ENCODE data around the gene AFAP1L1.

Gene AFAP1L1

DNA sequence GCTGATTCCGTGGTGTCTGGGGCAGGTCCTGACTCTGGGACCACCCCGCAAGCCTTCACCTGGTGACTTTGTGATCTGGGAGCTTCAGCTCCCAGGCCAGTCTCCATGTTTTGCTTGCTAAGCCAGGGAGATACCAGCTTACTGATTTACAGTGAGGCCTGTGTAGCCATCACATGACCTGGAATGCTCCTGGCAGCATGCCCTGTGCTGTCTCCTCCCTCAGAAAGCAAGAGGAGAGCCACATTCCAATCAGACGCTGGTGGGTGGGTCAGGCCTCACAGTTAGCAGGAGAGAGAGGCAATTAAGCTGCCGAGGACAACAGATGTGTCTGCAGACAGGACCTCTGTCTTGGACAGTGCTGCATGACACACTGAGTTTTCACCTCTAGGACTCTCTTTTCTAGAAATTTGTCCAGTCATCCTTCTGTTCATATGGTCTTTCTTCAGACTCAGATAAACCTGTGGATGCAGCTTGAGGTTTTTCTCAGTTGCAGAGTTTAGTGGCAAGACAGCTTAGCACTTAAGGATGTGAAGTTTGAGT is 49.2 kb downstream of the AFAP1L1 start (continued):
- TF ChIP-seq, protein P1, sequence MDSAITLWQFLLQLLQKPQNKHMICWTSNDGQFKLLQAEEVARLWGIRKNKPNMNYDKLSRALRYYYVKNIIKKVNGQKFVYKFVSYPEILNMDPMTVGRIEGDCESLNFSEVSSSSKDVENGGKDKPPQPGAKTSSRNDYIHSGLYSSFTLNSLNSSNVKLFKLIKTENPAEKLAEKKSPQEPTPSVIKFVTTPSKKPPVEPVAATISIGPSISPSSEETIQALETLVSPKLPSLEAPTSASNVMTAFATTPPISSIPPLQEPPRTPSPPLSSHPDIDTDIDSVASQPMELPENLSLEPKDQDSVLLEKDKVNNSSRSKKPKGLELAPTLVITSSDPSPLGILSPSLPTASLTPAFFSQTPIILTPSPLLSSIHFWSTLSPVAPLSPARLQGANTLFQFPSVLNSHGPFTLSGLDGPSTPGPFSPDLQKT (IDR thresholded peaks at IDR 0.05; ENCODE audit: borderline replicate concordance, low read depth, low read length) = no peak
- TF ChIP-seq ZNF777 (tag by site-specific recombination; IDR thresholded peaks at IDR 0.05; ENCODE audit: borderline replicate concordance) (no peak), ZNF366 (tag by site-specific recombination; conservative IDR thresholded peaks at IDR 0.05) (peak; percentile 81), ZSCAN30 (tag by site-specific recombination; IDR thresholded peaks at IDR 0.05) (no peak), ZNF596 (tag by site-specific recombination; IDR thresholded peaks at IDR 0.05) (peak; percentile 43; the same call in 1 of the 2 replicates), ZBTB1 (tag by site-specific recombination; IDR thresholded peaks at IDR 0.05) (no peak), ZNF624 (tag by site-specific recombination; IDR thresholded peaks at IDR 0.05) (no peak), ZNF2 (tag by site-specific recombination; IDR thresholded peaks at IDR 0.05) (0 out of 2 replicates have a peak, but pooled peaks have one; percentile 30), EGR2 (tag by site-specific recombination; IDR thresholded peaks at IDR 0.05; ENCODE audit: low read depth) (peak; percentile 43; the same call in 1 of the 2 replicates), ZNF560 (tag by site-specific recombination; IDR thresholded peaks at IDR 0.05; ENCODE audit: borderline replicate concordance) (no peak), ZNF707 (tag by site-specific recombination; IDR thresholded peaks at IDR 0.05) (no peak), ZBTB17 (tag by site-specific recombination; IDR thresholded peaks at IDR 0.05) (peak; percentile 83), ZNF394 (tag by site-specific recombination; IDR thresholded peaks at IDR 0.05; ENCODE audit: borderline replicate concordance) (no peak), ZNF121 (tag by site-specific recombination; IDR thresholded peaks at IDR 0.05) (peak; percentile 90), ZNF324 (tag by site-specific recombination; IDR thresholded peaks at IDR 0.05) (no peak), ZNF830 (tag by site-specific recombination; IDR thresholded peaks at IDR 0.05; ENCODE audit: low read depth) (no peak), ZNF768 (tag by site-specific recombination; IDR thresholded peaks at IDR 0.05) (no peak), ZFP69B (tag by site-specific recombination; IDR thresholded peaks at IDR 0.05) (no peak), ZNF426 (tag by site-specific recombination; IDR thresholded peaks at IDR 0.05) (no peak), ZNF555 (tag by site-specific recombination; conservative IDR thresholded peaks at IDR 0.05) (no peak), SALL2 (tag by site-specific recombination; IDR thresholded peaks at IDR 0.05; ENCODE audit: borderline replicate concordance) (no peak)
- TF ChIP-seq, protein P2, sequence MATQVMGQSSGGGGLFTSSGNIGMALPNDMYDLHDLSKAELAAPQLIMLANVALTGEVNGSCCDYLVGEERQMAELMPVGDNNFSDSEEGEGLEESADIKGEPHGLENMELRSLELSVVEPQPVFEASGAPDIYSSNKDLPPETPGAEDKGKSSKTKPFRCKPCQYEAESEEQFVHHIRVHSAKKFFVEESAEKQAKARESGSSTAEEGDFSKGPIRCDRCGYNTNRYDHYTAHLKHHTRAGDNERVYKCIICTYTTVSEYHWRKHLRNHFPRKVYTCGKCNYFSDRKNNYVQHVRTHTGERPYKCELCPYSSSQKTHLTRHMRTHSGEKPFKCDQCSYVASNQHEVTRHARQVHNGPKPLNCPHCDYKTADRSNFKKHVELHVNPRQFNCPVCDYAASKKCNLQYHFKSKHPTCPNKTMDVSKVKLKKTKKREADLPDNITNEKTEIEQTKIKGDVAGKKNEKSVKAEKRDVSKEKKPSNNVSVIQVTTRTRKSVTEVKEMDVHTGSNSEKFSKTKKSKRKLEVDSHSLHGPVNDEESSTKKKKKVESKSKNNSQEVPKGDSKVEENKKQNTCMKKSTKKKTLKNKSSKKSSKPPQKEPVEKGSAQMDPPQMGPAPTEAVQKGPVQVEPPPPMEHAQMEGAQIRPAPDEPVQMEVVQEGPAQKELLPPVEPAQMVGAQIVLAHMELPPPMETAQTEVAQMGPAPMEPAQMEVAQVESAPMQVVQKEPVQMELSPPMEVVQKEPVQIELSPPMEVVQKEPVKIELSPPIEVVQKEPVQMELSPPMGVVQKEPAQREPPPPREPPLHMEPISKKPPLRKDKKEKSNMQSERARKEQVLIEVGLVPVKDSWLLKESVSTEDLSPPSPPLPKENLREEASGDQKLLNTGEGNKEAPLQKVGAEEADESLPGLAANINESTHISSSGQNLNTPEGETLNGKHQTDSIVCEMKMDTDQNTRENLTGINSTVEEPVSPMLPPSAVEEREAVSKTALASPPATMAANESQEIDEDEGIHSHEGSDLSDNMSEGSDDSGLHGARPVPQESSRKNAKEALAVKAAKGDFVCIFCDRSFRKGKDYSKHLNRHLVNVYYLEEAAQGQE (tag by site-specific recombination; IDR thresholded peaks at IDR 0.05) = no peak
- TF ChIP-seq, protein P3, sequence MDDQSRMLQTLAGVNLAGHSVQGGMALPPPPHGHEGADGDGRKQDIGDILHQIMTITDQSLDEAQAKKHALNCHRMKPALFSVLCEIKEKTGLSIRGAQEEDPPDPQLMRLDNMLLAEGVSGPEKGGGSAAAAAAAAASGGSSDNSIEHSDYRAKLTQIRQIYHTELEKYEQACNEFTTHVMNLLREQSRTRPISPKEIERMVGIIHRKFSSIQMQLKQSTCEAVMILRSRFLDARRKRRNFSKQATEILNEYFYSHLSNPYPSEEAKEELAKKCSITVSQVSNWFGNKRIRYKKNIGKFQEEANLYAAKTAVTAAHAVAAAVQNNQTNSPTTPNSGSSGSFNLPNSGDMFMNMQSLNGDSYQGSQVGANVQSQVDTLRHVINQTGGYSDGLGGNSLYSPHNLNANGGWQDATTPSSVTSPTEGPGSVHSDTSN (CRISPR knock-in tag; IDR thresholded peaks at IDR 0.05) = no peak
- TF ChIP-seq, protein P4, sequence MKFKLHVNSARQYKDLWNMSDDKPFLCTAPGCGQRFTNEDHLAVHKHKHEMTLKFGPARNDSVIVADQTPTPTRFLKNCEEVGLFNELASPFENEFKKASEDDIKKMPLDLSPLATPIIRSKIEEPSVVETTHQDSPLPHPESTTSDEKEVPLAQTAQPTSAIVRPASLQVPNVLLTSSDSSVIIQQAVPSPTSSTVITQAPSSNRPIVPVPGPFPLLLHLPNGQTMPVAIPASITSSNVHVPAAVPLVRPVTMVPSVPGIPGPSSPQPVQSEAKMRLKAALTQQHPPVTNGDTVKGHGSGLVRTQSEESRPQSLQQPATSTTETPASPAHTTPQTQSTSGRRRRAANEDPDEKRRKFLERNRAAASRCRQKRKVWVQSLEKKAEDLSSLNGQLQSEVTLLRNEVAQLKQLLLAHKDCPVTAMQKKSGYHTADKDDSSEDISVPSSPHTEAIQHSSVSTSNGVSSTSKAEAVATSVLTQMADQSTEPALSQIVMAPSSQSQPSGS (tag by site-specific recombination; IDR thresholded peaks at IDR 0.05; ENCODE audit: low read depth) = no peak
- TF ChIP-seq, protein P5, sequence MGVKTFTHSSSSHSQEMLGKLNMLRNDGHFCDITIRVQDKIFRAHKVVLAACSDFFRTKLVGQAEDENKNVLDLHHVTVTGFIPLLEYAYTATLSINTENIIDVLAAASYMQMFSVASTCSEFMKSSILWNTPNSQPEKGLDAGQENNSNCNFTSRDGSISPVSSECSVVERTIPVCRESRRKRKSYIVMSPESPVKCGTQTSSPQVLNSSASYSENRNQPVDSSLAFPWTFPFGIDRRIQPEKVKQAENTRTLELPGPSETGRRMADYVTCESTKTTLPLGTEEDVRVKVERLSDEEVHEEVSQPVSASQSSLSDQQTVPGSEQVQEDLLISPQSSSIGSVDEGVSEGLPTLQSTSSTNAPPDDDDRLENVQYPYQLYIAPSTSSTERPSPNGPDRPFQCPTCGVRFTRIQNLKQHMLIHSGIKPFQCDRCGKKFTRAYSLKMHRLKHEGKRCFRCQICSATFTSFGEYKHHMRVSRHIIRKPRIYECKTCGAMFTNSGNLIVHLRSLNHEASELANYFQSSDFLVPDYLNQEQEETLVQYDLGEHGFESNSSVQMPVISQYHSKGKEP (tag by site-specific recombination; IDR thresholded peaks at IDR 0.05) = no peak
- TF ChIP-seq, protein P6, sequence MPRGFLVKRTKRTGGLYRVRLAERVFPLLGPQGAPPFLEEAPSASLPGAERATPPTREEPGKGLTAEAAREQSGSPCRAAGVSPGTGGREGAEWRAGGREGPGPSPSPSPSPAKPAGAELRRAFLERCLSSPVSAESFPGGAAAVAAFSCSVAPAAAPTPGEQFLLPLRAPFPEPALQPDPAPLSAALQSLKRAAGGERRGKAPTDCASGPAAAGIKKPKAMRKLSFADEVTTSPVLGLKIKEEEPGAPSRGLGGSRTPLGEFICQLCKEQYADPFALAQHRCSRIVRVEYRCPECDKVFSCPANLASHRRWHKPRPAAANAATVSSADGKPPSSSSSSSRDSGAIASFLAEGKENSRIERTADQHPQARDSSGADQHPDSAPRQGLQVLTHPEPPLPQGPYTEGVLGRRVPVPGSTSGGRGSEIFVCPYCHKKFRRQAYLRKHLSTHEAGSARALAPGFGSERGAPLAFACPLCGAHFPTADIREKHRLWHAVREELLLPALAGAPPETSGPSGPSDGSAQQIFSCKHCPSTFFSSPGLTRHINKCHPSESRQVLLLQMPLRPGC (tag by site-specific recombination; IDR thresholded peaks at IDR 0.05) = no peak
- TF ChIP-seq, protein P7, sequence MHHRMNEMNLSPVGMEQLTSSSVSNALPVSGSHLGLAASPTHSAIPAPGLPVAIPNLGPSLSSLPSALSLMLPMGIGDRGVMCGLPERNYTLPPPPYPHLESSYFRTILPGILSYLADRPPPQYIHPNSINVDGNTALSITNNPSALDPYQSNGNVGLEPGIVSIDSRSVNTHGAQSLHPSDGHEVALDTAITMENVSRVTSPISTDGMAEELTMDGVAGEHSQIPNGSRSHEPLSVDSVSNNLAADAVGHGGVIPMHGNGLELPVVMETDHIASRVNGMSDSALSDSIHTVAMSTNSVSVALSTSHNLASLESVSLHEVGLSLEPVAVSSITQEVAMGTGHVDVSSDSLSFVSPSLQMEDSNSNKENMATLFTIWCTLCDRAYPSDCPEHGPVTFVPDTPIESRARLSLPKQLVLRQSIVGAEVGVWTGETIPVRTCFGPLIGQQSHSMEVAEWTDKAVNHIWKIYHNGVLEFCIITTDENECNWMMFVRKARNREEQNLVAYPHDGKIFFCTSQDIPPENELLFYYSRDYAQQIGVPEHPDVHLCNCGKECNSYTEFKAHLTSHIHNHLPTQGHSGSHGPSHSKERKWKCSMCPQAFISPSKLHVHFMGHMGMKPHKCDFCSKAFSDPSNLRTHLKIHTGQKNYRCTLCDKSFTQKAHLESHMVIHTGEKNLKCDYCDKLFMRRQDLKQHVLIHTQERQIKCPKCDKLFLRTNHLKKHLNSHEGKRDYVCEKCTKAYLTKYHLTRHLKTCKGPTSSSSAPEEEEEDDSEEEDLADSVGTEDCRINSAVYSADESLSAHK (tag by site-specific recombination; IDR thresholded peaks at IDR 0.05) = no peak

All from HEK293 (cell line).